ENCODE results near the gene RTN4RL1.

The RTN4RL1 gene

DNA sequence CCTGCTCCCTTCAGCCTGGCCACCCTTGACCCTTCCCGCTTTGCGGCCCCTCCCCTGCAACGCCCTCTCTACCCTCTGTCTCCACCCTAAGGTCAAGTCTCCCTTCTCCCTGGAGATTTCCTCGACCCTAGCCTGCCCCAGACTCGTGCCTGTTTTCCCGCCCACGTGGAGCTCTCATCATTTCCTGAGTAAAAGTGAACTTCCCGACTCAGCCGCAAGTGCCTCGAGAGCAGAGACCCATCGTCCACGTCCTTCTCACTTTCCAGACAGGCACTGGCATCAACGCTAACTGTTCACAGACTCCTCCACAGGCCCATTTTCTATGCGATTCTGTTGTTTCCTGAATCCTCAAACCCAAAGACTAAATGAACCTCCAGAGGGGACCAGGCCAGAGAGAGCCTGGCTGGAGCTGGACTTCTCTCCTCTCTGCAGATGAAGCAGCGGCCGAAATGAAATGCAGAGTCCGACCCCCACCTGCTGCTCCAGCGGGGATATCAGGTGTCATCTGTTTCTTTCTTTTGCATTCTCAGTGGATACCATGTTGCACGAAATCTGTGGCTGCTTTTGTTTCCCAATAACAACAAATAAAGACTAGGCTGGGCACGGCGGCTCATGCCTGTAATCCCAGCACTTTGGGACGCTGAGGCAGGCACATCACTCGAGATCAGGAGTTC lies 52.5 kb downstream of the RTN4RL1 start:
- peak; percentile 28 to 36 for DNase-seq

DNA sequence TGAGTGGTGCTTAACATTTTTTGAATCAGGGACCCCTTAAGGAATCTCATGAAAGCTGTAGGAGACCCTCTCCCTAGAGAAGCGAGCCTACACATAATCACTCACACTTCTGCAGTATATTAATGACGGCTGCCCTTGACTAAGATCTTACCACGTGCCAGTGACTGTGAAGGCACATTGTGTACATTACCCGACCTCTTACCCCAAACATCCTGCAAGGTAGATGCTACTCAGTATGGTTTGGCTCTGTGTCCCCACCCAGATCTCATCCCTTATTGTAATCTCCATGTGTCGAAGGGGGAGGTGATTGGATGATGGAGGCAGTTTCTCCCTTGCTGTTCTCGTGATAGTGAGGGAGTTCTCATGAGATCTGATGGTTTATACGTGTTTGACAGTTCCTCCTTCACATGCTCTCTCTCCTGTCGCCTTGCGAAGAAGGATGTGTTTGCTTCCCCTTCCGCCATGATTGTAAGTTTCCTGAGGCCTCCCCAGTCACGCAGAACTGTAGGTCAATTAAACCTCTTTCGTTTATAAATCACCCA lies 54.2 kb downstream of the RTN4RL1 start:
- no peak for DNase-seq

DNA sequence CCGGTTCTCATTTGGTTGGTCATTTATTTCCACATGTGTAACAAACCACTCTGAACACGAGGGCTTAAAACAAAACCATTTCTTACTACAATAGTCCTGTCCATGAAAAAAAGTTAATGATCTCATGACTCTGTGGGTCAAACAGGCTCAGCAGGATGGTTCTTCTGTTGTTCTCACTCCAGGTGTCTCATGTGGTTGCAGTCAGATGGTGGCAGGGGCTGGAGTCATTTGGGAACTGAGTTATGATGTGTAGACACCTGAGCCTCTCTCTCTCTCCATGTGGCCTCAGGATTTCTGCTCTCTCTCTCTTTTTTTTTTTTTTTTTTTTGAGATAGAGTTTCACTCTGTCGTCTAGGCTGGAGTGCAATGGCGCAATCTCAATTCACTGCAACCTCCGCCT lies 55.4 kb downstream of the RTN4RL1 start:
- DNase-seq = no peak

DNA sequence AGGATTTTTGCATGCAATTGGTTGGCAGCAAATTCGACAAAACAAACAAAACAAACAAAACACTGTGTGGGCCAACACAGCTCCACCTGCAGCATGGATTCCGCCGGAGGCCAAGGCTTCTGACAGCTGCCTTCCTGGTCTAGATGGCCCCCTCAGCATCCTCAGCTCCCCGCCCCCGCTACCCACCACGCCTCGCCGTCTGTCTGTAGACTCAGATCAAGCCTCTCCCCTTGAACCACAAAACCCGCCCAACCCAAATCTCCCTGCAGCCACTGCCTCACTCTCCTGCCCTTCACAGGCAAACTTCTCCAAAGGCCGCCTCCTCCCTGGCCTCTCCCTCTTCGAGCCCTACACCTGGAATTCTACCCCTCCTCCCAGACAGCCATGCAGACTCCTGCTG lies 57.9 kb downstream of the RTN4RL1 start:
- DNase-seq = peak; percentile 37 to 58

DNA sequence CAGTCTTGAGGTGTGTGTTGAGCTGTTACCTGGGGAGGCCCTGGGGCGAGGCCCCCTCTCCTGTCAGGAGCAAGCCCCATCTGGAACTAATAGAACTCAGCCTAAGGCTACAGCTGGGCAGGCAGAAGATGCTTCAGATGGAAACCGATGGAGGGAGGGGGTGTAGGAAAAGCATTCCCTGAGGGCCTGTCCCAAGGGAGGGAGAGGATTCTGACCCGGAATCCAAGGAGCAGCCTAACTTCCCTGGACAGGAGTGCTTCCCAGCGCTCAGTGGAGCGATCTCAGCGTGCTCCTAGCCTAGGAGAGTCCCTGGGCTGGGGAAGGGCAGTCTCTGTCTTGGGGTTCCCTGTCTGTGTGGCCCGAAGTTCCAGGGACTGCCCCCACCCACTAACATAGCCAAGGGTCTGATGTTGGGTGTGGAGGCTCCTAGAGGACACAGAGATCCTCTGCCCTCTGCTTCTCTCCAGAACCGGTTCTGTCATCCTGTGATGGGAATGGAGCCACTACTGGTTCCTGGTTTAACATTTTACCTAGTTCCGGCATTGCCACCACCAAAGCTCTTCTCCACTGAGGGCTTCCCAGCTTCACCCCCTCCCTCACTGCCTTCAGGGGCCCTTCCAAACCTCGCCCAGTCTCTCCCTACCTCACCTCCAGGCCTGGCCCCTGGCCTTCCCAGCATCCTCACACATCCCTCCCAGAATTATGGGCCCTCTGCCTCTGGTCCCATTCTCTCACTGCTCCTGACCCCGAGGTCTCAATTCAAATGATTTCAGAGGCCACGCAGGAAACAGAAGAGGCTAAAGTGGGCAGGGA lies 58.7 kb downstream of the RTN4RL1 start:
- no peak for DNase-seq

DNA sequence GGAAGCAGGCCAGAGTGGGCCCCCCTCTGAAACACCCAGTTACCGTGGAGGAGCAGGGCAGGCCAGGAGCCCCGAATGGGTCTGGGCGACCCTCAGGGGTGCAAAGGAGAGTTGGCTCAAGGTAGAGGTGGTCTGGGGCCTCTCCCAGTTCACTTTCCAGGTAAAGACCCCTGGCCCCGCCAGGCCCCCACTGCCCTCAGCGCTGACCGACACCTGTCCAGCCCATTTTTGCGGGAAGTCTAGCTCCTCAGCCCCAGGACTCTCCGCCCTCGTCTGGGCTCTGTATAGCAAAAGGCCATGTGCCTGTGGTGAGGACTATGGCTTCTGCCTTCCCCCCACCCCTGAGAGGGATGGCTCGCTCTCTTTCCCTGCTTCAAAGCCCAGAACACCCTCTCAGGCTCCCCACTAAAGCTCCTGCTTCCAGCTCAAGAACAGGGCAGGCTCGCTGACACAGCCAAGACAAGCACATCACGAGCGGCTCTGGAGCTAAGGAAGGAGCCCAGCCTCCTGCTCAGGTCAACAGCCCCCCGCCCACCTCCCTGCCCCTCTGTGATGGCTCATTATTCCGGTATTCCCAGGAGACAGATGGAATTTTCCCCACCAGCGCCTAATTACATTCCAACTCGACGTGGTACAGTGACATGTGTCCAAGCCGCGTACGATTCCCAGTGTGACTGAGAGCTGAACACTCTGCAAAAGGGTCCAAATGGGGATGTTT lies 59.4 kb downstream of the RTN4RL1 start:
- DNase-seq = no peak

DNA sequence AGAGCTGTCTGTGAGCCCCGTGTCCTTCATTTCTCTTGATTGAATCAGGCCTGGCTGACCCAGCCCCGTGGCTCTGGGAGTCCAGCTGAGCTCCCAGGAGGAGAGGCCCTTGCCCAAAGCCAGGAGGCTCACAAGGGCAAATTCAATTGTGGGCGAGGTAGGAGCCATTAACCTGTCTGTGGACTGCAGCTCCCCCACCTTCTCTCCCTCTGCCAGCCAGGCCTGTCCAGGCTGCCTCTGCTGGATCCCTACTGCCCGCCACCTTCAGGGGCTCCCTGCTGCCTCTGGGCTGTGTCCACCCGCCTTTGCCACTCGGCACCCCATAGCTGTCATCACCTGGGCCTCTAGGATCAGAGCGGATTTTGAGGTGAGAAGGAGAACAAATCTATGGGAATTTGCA lies 61.9 kb downstream of the RTN4RL1 start:
- no peak for DNase-seq

DNA sequence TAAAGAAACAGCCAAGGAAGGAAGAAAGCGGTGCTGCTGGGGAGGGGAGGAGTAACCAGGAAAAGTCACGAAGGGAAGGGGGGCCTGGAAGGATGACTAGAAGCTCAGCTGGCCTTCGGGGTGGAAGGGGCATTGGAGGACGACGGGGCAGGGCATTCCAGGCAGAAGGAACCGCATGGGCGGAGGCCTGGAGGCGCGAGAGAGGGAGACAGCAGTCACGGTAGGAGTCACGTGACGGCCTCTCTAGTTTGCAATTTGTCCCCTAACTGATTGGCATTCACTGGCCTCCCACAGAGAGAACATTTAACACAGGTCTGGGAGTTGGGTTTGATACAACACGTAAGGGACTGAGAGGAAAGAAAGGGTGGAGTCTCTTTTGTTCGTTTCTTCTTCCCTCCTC lies 63.9 kb downstream of the RTN4RL1 start:
- no peak for DNase-seq

DNA sequence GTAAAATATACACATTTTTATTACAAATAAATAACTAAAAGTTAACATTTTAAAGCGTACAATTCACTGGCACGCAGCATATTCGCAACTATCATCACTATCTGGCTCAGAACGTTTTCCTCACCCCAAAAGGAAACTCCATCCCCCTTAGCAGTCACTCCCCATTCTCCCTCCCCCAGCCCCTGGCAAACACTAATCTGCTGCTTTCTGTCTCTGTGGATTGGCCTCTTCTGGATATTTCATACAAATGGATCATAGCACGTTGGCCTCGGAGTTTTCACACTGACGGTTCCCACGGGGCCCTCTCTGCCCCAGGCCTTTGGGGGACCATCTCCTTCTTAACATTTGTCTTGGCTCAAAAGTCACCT lies 64.6 kb downstream of the RTN4RL1 start:
- no peak for DNase-seq

DNA sequence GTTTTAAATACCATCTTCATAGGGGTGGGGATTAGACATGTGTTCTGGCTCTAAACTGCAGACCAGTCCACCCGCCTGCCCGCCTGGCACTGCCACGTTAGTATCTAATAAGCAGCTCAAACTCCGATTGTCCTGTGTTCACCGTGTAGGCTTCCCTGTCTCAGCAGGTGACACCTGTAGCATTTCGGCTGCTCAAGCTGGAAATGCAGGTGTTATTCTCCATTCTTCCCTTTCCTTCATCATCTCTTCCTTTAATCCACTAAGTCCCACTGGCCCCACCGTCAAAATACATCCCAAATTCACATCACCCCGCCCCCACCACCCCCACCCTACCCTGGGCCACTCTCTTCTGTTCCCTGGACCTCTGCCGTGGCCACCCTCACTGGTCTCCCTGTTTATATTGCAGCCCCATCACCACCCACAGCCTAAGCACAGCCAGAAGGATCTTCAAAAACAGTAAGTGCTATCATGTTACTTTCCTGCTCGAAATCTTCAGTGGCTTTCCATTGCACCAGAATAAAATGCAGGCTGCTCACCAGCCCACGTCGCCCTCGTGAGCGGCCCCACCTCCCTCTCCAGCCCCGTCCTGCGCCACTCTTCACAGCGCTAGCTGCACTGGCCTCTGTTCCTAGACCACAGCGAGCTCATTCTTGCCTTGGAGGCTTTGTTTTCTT lies 65.1 kb downstream of the RTN4RL1 start:
- no peak for DNase-seq

DNA sequence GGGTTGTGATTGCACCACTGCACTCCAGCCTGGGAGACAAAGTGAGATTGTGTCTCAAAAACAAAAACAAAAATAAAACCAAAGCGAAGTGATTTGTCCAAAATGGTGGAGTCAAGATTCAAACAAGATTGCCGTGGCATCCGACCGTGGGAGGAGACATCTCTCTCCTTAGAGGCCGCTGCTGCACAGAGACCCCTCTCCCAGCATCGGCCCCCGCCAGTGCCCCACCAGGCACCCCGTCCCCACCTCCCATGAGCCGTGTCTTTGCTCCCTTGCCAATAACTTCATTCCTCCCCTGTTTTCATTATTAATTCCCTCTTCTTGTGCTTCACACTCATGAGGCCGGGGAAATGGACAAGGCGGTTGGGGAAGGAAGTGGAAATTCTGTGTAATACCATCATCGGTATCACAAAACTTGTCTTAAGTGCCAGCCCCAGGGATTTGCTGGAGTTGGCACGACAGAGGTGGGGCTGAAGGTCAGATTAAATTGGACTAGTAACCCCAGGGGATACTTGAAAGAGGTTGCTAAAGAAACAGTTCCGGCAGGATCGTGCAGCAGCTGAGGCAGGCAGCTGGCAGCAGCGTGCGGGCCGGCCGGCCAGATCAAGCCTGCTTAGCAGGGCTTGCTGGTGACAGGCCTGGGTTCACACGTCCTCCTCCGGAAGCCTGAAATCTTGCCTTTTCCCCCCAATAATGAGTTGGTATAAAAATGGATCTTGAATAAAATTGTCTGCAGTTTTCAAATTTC lies 66.8 kb downstream of the RTN4RL1 start:
- no peak for DNase-seq

DNA sequence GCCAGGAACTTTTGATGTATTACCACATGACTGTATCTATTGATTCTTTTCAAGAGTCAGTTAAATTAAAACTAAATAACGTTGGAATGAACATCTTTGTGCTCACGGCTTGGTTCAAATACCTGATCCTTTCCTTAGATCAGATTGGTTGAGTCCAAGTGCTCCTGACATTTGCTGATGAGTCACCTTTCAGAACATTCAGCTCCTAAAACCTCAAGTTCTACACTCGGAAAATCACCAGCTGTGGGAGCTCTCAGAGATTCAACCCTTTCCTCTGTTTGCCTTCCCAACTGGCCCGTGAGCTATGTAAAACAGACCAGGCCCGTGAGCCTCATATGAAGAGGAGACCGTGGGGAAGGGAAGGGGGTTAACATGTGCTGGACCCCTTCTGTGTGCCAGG lies 68.1 kb downstream of the RTN4RL1 start:
- no peak for DNase-seq

DNA sequence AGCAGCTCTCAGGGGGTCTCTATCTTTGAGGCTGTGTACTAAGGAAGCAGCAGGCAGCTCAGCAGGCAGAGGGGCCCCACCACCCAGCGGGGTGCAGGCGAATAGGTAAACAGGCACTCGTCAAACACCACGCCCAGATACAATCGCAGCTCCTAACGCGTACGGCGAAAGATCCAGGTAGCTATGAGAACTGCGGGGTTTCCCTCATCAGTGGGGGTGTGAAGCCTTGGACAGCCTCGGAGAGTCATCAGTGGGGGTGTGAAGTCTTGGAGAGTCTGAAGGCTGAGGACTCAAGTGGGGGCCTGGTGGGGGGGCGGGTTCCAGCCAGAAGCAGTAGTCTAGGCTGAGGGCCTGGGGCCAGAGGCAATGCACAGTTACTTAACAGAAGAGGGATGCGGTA lies 69.0 kb downstream of the RTN4RL1 start:
- DNase-seq = no peak

DNA sequence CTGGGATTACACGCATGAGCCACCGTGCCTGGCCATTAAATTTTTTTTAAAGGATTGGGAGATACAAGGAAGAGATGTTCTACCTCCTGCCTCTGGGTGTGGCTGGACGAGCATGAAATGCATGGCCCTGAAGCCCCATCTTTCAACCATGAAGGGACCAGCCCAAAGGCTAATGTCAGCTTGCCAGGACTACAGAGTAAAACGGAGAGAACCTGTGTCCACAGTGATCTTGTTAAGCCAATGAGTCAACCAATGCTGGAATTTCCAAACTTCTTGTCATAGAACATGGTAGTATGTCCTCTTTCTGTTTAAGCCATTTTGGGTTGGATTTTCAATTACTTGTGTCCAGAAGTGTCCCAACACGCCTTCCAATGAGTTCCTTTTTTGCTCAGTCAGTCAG lies 71.3 kb downstream of the RTN4RL1 start:
- DNase-seq = no peak

DNA sequence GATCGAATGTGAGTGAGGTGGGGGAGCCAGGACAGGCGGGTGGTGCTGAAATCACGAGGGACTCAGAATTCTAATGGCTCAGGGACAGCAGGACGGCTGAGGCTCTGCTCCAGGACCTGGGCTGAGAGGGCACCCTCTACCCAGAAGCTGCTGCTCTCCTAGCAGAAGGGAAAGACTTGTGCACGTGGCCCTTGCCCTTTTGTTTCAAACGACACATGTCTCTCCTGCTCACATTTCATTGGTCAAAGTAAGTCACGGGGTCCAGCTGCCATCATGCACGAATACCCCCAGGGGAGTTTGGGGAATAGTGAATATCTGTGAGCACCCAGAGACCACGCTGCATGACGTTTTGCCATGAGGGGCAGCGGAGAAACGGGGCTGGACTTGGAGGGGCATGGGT lies 73.2 kb downstream of the RTN4RL1 start:
- DNase-seq = no peak

DNA sequence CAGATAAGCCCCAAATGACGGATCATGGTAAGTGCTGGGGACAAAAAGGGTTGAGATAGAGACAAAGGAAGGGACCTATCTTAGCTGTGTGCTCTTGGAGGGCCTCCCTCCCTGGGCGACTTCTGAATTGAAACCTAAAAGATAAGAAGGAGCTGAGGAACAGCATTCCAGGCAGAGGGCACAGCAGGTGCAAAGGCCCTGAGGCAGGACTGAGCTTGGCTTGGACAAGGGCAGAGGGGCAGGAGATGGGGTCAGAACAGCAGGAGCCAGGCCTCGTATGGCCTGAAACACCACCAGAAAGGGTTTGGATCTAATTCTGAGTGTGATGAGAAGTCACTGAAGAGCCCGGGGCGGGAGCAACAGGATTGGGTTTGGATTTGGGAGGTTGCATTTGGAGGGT lies 75.4 kb downstream of the RTN4RL1 start:
- no peak for DNase-seq

DNA sequence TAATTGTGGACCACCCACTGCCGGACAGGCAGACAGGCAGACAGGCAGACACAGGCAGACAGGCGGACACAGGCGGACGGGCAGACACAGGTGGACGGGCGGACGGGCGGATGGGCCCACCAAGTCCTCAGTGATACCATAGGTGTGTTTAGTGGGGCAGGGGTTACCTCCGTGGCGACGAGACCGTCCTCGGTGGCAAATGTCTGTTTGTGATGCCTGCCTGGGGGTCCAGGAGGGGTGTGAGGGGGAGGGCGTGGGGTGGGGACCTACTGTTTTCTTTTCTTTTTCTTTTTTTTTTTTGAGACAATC lies 76.7 kb downstream of the RTN4RL1 start:
- no peak for DNase-seq

DNA sequence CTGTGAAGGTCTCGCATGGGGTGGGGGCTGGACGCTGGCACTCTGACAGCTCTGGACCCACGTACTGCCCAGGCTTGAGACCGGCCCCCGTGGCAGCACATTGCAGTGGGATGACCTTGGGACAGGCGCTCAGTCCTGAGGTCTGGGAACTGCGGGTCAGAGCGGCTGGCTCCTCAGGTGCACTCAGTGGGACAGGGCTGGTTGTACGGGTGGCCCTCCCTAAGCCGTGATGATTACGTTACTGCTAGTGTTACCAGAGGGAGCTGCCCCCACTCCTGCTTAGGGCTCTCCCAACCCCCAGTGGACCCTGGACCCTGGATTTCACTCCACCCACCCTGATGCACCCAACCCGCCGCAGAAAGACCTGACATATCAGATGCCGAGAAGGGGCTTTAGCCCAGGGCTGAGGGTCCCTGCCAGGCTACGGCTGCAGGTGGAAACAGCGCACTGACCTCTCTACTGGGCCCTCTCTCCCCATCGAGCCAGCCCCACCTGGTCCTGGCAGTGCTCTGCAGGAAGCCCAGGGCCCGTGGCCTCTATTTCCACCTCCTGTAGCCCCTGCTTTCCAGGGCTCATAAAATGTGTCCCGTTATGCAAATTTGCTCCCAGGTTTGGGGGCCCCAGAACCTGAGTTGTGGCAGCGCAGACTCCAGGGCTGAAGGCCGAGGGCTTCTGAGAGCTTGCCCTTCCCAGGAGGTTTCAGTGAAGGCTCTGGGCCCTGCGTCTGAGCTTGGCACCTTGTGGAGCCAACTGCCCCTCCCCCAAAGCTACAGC lies 77.2 kb downstream of the RTN4RL1 start:
- DNase-seq = no peak

DNA sequence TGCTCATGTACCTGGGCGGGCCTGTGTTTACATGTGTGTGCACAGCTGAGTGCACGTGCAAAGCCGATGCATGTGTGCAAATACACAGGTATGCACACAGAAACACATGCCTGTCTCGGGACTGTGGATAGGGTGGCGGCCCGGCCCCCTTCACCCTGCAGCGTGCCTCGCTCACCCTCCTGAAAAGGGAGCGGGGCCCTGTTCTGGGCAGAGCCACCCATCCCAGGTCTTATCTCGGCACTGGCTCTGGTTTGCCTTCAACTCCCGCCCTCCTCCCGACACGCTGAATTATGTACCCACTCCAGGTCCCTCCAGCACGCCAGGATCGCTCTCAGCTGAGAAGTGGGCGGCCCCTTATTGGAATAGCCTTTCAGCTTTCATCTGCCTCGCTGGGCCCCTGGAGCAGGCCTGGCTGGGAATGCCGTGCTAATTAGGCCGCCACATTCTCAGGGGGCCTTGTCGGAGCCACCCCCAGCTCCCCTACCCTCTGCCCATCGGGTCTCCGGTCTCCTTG lies 77.8 kb downstream of the RTN4RL1 start:
- DNase-seq = no peak

DNA sequence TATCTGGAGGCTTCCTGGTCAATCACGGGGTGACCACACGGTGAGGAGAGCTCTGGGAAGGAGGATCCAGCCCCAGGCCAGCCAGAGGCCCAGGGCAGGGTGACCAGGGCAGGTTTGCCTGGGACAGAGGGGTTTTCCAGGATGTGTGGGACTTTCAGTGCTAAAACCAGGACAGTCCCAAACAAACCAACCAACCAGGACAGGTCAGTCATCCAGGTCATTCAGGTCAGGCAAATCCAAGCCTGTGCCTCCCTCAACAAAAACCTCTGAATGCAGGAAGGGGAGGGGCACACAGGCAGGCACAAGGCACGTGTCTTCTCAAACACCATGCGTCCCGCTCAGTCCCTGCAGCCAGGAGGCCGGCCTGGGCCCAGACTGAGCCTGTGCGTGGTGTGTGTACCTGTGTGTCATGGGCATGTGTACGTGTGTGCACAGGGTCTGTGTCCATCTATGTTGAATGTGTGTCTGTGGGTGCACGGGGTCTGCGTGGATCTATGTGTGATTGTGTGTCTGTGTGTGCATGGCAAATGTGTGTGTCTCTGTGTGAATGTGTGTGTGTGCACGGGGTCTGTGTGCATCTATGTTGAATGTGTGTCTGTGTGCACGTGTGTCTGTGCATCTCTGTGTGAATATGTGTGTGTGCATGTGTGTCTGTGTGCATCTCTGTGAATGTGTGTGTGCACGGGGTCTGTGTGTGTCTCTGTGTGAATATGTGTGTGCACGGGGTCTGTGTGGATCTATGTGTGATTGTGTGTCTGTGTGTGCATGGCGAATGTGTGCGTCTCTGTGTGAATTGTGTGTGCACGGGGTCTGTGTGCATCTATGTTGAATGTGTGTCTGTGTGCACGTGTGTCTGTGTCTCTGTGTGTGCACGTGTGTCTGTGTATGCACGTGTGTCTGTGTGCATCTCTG lies 78.9 kb downstream of the RTN4RL1 start:
- DNase-seq = no peak
